NCI-H82 treated with DMSO at 0.1 percent for 48 hours (cell line): ENCODE measurements around the gene STOML1.
A peak's percentile ranks its signal among the peaks of the same experiment; 100 is the strongest.
"Not testable (repeated sequence)": the region's sequence is repeated elsewhere in the genome, so short reads cannot be mapped to it uniquely, and the experiment has no call there.

Source experiments
- DNase-seq: peaks from one replicate; lab custom pipeline; 2025; ENCODE audit not compliant: unreplicated experiment; lab: John Stamatoyannopoulos, UW

Gene STOML1

DNA sequence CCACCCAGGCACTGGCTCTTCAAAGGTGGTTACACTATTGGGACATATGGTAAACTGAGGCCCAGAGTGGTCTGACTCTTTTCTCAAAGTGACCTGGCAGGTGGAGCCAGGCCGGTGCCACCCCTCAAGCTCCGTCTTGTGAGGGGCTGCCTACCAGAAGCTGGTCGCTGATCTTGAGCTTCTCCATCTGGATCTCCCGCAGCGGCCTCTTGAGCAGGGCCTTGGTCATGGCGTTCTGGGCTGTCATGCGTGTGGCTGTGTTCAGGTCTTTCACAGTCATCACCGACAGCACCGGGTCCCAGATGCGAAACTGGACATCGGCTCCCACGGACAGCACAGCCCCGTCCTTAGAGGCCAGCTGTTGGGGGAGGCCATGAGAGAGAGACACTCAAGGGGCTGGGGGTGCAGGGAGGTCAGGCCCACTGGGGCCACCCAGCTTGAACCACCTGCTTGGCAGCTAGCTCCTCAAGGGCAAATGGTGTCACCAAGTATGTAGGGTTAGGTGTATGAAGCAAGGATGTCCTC is 3.6 kb downstream of the STOML1 start:
- no peak for DNase-seq

- DNase-seq: no peak
These were observed 4.2 kb downstream of the STOML1 start for GRCh38 chr15:73987681-73988444.

GRCh38 chr15:73987250-73987649 is 4.8 kb downstream of the STOML1 start:
- DNase-seq: no peak

DNA sequence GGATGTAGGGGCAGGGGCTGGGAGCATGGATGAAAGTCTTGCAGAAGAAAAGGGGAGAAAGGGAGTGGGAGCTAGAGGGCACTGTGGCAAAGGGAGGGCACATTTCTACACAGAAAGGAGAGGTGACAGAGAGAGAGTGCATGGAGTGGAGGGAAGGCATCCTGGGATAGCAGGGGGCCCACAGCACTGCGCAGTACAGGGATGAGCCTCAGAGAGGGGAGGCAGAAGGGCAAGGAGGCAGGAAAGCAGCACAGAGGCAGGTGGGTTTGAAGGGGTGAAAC is 5.4 kb downstream of the STOML1 start:
- no peak for DNase-seq

- DNase-seq: no peak
These were observed 5.9 kb downstream of the STOML1 start for GRCh38 chr15:73986055-73986775.

GRCh38 chr15:73985101-73985873 is 6.8 kb downstream of the STOML1 start:
- DNase-seq: no peak

- no peak for DNase-seq
These were observed 7.7 kb downstream of the STOML1 start for GRCh38 chr15:73984208-73984979.

- no peak for DNase-seq
These were observed 8.3 kb downstream of the STOML1 start for GRCh38 chr15:73983773-73984172.

DNA sequence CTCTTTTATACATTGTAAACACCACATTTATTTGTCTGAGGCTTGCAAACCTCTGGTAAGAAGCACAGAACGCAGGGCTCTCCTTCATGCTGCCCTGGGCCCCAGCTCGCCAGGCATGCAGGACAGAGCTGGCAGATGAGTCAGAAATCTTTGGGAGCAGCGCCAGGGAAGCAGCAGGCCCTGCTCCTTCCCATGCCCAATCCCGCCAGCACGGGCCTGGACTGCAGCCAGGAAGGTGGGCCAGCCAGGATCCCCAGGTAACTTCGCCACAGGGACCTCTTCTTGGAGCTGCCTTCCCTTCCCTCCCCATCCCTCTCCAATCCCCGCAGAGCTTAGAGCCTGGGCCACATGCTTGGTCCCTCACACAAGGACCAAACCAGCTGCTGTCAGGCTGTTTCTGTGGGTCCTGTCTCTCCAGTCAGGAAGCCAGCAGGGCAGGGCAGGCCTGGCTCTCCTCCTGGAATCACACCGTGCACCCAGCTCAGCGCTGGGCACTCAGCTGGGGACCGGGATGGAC is 8.8 kb downstream of the STOML1 start:
- DNase-seq: no peak

DNA sequence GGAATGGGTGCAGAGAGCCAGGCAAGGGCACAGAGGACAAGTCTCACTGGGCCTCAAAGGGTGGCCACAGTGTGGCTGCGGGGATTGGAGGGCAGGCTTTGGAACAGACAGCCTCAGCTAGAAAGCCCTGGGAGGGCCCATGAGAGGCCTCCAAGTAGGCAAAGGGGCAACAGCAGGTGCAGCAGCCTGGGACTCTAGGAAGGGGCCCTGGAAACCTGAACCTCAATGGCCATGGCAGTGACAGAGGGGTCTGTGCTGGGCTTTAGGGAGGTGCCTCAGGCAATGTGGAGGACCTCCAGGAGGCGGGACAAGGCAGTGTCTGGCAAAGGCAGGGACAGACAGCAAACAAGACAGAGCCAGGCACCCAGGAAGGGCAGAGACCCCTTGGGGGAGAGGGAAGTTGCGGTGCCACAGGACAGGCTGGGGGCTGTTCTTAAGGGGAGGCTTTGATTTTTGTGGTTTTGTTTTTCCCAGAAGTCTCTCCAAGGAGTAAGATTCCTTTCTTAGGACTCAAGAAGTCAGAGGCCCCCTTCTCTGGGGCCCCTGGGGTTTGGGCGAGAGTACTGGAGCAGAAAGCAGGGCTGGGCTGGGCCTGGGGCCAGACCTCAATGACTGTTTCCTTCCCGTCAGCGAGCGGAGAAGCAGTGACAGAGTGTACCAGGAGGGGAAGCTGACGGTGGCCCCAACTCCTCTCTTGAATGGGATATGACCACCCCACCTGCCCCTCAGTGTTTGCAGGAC is 9.7 kb downstream of the STOML1 start:
- DNase-seq: no peak

GRCh38 chr15:73981761-73982221 is 10.3 kb downstream of the STOML1 start:
- DNase-seq: no peak

DNA sequence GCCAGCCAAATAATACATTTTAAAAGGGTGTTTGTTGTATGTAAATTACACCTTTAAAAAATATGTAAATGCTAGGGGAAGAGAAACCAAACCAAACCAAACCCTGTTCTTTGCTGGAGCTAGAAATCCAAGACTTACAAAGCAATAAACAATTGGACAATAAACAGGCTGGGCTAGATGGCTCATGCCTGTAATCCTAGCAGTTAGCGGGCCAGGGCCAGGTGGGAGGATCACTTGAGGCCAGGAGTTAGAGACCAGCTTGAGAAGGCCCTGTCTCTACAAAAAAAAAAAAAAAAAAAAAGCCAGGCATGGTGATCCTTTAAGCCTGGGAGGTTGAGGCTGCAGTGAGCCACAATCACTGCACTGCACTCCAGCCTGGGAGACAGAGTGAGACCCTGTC is 12.5 kb downstream of the STOML1 start:
- DNase-seq: peak; percentile 46

DNA sequence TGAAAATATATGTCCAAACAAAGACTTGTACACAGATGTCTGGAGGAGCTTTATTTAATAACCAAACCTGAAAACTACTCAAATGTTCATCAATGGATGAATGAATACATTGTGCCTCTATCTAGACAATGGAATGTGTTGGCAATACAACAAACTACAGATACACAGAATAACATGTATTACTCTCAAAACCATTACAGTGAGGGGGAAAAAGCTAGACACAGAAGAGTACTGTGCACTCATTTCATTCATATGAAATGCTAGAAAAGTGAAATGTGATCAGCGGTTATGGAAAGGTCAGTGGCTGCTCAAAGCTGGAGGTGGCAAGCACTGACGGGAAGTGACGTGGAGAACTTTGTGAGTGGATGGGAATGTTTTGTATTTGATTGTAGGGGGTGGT is 13.2 kb downstream of the STOML1 start:
- DNase-seq: no peak

- not testable (repeated sequence) for DNase-seq
These were observed 16.5 kb downstream of the STOML1 start for GRCh38 chr15:73975440-73976125.

- DNase-seq: not testable (repeated sequence)
These were observed 18.4 kb downstream of the STOML1 start for GRCh38 chr15:73973683-73974200.

DNA sequence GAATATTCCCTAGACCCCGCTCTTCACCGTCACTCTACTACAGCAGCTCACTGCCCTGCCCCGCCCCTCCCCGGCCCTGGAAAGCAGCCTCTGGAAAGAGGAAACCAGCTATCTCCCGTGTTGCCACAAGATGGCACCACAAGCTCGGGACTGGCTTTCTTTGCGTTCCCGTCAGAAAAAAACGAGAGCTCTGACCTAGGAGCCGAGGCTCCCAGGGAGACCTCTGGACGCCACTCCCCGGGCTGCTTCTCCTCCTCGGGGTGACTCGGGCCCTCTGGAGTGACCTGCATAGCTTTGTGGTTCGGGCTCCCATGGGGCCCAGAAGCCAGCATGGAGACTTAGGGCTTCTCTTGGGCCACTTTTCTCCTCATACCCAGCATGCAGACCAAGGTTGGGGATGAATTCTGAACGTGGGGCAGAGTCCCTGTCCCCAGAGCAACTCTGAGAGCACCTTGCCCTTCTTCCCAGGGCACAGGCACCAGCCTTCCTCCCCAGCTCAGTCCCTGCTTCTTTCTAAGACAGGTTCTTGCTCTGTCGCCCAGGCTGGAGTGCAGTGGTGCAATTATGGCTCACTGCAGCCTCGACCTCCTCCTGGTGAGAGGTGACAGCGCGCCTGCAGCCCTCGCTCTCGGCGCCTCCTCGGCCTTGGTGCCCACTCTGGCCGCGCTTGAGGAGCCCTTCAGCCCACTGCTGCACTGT is 19.0 kb downstream of the STOML1 start:
- peak; percentile 66 for DNase-seq

GRCh38 chr15:73969151-73969759 is 22.8 kb downstream of the STOML1 start:
- DNase-seq: no peak

GRCh38 chr15:73968461-73968860 is 23.6 kb downstream of the STOML1 start:
- DNase-seq: no peak
